GM12878 (cell line): ENCODE data around the gene ADAMTS2. TPM values are rescaled to one million over a fixed set of nuclear protein-coding genes. Genes with fewer than 3 reads are reported as not detected.

Source experiments
- BHLHE40 ChIP-seq, 2 experiments: fragments of 450-650 bp in 1 of 2; IDR thresholded peaks; 2 replicates each; pipeline ENCODE4 v1.6.1; 2011 to 2017; ENCODE audit warnings: low read depth in 2 of 2, borderline replicate concordance in 1 of 2, improper control_type of control experiment in 1 of 2, low read length in 1 of 2, mild to moderate bottlenecking in 1 of 2
- RB1 ChIP-seq: fragments of 450-650 bp; formaldehyde crosslinking; IDR thresholded peaks from 2 replicates; pipeline ENCODE4 v1.6.1; 2017; ENCODE audit warnings: mild to moderate bottlenecking, borderline replicate concordance
- RFX5 ChIP-seq: IDR thresholded peaks from 2 replicates; pipeline ENCODE4 v1.6.1; 2011; ENCODE audit warnings: low read depth, low read length, improper control_type of control experiment
- SIN3A ChIP-seq: IDR thresholded peaks from 2 replicates; pipeline ENCODE4 v1.6.1; 2012; ENCODE audit warnings: low read depth, low read length, improper control_type of control experiment
- SRF ChIP-seq, 2 experiments: IDR thresholded peaks; 2 replicates each; pipeline ENCODE4 v1.6.1; 2011; ENCODE audit warnings: low read depth in 2 of 2, low read length in 2 of 2, mild to moderate bottlenecking in 1 of 2, moderate library complexity in 1 of 2
- STAT1 ChIP-seq: fragments of 450-650 bp; conservative IDR thresholded peaks from 2 replicates; pipeline ENCODE4 v1.6.1; 2014; ENCODE audit warnings: antibody characterized with exemption, mild to moderate bottlenecking
- SUPT20H ChIP-seq: IDR thresholded peaks from 2 replicates; pipeline ENCODE4 v1.6.1; 2011; ENCODE audit warnings: low read depth, mild to moderate bottlenecking, low read length, moderate library complexity, borderline replicate concordance; ENCODE audit not compliant: control insufficient read depth
- SUZ12 ChIP-seq: fragments of 200-600 bp; sonication (generic); IDR thresholded peaks from one replicate; pipeline ENCODE4 v1.6.1; 2018; ENCODE audit warnings: antibody characterized with exemption, mild to moderate bottlenecking; ENCODE audit not compliant: unreplicated experiment
- TBL1XR1 ChIP-seq: IDR thresholded peaks from 2 replicates; pipeline ENCODE4 v1.6.1; 2012; ENCODE audit warnings: low read depth, low read length, improper control_type of control experiment
- polyA plus RNA-seq, 11 experiments: library from polyadenylated mRNA; depleted of rRNA in 4 of 11; unstranded in 6 of 11; stranded (reverse) in 5 of 11; fragments of >200 nt; fragmentation: Nextera tagmentation in 4 of 11; fragmentation: Illumina TruSeq in 1 of 11; extraction: Ambion mirVana in 4 of 11; extraction: Trizol in 1 of 11; gene quantifications; 1 replicate in 1 of 11; 2 replicates in 10 of 11; pipeline versions ENCODE4 v1.2.1 to v1.2.3, GENCODE V29; 2011 to 2016; ENCODE audit warnings: inconsistent platforms in 2 of 11, missing spikeins in 2 of 11, low read depth in 1 of 11
- total RNA-seq, 4 experiments: library from RNA; depleted of rRNA in 3 of 4; stranded (reverse); fragments of >200 nt in 3 of 4; fragmentation: Illumina TruSeq in 1 of 4; extraction: Trizol in 1 of 4; gene quantifications; 2 replicates each; pipeline versions ENCODE4 v1.2.1 to v1.2.3, GENCODE V29; 2013 to 2021
- TF ChIP-seq, protein P1 (sequence below): fragments of 450-650 bp; IDR thresholded peaks from 2 replicates; pipeline ENCODE4 v1.6.1; 2016; ENCODE audit warnings: mild to moderate bottlenecking, moderate library complexity, borderline replicate concordance
- TF ChIP-seq, protein P2 (sequence below): IDR thresholded peaks from 2 replicates; pipeline ENCODE4 v1.6.1; 2012; ENCODE audit warnings: low read depth, low read length, improper control_type of control experiment
- TF ChIP-seq, protein P3 (sequence below): fragments of 450-650 bp; IDR thresholded peaks from 2 replicates; pipeline ENCODE4 v1.6.1; 2014; ENCODE audit warnings: mild to moderate bottlenecking

ADAMTS2 gene
- total and polyA plus RNA-seq, 10 of the 15 experiments (the other 5 are each of a cell fraction or from before 2014, with no cell fraction given), result 0.03 to 0.05 TPM; not detected in 8

DNA sequence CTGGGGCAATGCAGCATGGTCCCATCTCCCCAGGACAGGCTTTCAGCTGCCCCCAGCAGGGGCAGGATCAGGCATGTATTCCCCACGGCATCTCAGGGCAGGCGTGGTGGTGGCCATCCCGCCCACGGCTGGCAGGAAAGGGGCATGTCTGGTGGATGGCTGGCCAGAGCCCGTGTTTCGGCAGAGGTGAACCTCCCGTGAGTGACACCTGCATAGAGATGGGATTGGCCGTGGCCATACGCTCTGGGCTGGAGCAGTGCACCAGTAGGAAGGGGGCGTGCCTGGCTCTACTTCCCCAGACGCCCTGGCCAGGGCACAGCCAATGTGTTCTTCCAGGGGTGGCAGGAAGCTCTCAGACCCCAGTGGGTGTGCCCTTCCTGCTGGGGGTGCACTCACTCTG is 146.0 kb downstream of the ADAMTS2 start (continued):
- TF ChIP-seq, protein P1, sequence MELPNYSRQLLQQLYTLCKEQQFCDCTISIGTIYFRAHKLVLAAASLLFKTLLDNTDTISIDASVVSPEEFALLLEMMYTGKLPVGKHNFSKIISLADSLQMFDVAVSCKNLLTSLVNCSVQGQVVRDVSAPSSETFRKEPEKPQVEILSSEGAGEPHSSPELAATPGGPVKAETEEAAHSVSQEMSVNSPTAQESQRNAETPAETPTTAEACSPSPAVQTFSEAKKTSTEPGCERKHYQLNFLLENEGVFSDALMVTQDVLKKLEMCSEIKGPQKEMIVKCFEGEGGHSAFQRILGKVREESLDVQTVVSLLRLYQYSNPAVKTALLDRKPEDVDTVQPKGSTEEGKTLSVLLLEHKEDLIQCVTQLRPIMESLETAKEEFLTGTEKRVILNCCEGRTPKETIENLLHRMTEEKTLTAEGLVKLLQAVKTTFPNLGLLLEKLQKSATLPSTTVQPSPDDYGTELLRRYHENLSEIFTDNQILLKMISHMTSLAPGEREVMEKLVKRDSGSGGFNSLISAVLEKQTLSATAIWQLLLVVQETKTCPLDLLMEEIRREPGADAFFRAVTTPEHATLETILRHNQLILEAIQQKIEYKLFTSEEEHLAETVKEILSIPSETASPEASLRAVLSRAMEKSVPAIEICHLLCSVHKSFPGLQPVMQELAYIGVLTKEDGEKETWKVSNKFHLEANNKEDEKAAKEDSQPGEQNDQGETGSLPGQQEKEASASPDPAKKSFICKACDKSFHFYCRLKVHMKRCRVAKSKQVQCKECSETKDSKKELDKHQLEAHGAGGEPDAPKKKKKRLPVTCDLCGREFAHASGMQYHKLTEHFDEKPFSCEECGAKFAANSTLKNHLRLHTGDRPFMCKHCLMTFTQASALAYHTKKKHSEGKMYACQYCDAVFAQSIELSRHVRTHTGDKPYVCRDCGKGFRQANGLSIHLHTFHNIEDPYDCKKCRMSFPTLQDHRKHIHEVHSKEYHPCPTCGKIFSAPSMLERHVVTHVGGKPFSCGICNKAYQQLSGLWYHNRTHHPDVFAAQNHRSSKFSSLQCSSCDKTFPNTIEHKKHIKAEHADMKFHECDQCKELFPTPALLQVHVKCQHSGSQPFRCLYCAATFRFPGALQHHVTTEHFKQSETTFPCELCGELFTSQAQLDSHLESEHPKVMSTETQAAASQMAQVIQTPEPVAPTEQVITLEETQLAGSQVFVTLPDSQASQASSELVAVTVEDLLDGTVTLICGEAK, result no peak
- TF ChIP-seq SRF (IDR thresholded peaks at IDR 0.05; ENCODE audit: low read depth in 2 of 2, low read length in 2 of 2) (no peak), SUZ12 (no peak), TBL1XR1 (no peak), SUPT20H (no peak), SIN3A (no peak), BHLHE40 (IDR thresholded peaks at IDR 0.05; ENCODE audit: borderline replicate concordance in 1 of 2, low read depth in 2 of 2, low read length in 1 of 2) (no peak), RB1 (no peak), RFX5 (no peak), STAT1 (no peak)
- TF ChIP-seq, protein P2, sequence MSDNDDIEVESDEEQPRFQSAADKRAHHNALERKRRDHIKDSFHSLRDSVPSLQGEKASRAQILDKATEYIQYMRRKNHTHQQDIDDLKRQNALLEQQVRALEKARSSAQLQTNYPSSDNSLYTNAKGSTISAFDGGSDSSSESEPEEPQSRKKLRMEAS, result no peak
- TF ChIP-seq, protein P3, sequence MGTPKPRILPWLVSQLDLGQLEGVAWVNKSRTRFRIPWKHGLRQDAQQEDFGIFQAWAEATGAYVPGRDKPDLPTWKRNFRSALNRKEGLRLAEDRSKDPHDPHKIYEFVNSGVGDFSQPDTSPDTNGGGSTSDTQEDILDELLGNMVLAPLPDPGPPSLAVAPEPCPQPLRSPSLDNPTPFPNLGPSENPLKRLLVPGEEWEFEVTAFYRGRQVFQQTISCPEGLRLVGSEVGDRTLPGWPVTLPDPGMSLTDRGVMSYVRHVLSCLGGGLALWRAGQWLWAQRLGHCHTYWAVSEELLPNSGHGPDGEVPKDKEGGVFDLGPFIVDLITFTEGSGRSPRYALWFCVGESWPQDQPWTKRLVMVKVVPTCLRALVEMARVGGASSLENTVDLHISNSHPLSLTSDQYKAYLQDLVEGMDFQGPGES, result no peak
- TF ChIP-seq, all 136 proteins: peak for 0
